C1 segment of cervical spinal cord (tissue), 14 donors: Measurements from ENCODE around the gene KRT20.
"Not testable (repeated sequence)": the region's sequence is repeated elsewhere in the genome, so short reads cannot be mapped to it uniquely, and the experiment has no call there.

Source experiments
- DNase-seq, 14 donors: peaks; one replicate each; lab custom pipeline; 2025; lab: John Stamatoyannopoulos, UW

Gene KRT20, protein sequence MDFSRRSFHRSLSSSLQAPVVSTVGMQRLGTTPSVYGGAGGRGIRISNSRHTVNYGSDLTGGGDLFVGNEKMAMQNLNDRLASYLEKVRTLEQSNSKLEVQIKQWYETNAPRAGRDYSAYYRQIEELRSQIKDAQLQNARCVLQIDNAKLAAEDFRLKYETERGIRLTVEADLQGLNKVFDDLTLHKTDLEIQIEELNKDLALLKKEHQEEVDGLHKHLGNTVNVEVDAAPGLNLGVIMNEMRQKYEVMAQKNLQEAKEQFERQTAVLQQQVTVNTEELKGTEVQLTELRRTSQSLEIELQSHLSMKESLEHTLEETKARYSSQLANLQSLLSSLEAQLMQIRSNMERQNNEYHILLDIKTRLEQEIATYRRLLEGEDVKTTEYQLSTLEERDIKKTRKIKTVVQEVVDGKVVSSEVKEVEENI

DNA sequence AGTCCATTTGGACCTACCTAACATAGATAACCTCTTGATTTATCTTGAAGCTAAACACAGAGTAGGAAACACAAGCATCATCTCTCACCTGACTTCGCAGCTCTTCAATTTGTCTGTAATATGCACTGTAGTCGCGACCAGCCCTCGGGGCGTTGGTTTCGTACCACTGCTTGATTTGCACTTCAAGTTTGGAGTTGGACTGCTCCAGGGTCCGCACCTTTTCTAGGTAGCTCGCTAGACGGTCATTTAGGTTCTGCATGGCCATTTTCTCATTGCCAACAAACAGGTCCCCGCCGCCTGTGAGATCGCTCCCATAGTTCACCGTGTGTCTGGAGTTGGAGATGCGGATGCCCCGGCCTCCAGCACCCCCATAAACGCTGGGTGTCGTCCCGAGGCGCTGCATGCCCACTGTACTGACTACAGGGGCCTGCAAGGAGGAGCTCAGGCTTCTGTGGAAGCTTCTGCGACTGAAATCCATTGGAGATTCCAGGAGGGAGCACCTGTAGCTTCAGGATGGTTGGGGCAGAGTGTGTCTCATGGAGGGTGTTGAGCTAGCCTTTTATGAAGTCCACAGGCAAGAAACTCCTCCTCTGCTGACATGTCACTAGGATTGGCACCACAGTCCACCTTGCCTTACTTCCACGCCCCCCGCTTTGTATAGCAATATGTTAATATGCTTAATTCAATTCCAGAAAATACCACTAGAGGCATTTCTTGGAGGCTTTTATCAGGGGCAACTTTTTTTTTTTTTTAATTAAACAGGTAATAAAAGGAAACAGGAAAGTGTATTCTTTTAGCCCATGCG lies at the start of gene KRT20:
Gene KRT20, minus strand, starts transcription at position 535 of the 805 bp plus-strand sequence. Its CDS starts 57 bp downstream, at position 478.
- DNase-seq: no peak

DNA sequence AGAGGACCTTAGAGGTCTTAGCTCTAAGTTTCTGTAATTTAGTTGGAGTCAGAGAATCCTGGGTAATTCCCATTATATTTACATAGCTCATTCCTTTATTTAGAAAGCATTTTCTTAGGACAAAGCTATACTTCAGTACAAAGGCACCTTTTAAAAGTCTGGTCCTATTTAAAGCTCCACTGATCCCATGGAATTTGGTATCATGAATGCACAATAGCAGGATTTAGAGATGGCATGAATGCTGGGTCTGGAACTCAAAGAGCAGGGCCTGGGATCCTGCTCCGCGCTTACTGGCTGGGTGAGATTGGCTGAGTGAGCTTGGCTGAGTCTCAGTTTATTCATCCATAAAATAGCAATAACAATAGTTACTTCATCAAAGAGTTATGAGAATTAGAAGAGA lies 47.6 kb upstream of the KRT20 start:
- no peak for DNase-seq

DNA sequence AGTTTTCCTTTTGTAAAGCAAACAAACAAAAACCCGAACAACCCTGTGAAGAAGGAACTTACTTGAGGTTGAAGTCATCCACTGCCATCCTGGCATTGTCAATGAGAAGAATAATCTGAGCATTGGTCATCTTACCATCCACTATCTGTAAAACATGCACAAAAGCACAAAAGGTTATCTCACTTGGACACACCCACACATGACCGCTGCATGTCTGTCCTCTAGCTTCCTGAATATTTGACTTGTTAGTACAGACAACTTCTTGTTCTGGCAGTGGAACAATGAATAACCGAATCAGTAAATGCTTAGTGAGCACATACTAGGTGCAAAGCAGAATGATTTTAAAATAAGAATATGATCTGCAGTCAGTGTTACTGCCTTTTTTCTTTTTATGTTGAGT lies 46.3 kb upstream of the KRT20 start:
- no peak for DNase-seq

DNA sequence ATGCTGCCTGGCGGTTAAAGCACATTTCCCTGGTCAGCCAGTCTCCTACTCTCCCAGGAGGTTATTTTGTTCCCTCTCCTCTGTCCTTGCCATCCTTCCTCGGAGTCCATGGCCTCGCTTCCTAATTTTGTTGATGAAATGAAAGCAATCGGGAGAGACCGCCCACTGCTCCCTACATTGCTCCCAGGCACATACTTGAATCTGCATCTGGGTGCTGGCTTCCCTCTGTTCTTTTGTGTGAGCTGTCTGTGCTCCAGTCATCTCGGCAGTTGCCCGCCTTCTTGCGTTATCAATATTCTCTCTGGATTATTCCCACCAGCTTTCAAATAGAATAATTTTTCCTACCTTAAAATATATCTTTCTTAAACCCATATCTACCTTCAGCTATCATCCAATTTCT lies 41.3 kb upstream of the KRT20 start:
- no peak for DNase-seq

DNA sequence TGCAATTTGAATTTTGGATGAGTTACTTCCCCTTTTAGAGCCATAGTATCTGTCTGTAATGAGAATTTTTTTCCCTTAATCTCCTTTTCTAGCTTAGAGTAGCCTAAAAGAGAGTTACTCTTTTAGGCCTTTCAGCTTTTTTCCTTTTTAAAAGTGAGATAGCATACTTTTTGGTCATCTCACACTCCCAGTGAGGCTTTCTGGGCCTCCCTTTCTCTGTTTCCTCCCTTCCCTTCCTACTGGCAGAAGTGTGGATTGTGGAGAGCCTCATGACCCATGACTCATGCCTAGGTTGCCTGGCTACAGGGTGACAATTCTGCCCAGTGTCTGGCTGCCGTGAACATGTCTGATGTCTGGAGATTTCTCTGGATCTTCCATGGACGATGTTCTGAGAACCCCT lies 37.2 kb upstream of the KRT20 start:
- peak in 10 of 14 donors; percentile 1 to 52 (median 6) for DNase-seq

DNA sequence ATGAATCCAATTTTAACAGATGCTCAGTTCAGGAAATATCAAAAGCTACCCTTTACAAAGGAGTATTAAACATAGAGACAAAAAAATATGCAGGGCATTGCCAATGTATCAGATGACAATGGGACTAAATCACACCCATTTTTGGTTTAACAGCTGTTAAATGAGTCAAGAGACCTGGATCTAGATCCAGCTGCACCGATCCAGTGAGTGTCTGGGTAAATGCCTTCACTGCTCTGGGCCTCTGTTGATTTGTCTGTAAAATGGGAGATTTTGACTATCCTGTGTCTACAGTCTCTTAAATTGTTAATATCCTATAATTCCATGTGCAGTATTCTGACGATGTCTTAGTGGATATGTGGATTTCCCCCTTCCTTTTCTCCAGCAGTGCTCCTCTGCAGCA lies 36.0 kb upstream of the KRT20 start:
- no peak for DNase-seq

DNA sequence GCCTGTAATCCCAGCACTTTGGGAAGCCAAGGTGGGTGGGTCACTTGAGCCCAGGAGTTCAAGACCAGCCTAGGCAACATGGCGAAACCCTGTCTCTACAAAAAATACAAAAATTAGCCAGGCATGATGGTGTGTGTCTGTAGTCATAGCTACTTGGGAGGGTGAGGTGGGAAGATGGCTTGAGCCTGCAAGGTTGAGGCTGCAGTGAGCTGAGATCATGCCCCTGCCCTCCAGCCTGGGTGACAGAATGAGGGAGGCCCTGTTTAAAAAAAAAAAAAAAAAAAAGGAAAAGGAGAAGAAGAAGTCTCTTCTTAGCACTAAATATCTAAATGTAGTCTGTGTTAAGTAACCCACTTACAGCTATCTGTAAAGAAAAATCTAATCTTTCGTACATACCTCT lies 32.1 kb upstream of the KRT20 start:
- DNase-seq: not testable (repeated sequence)

DNA sequence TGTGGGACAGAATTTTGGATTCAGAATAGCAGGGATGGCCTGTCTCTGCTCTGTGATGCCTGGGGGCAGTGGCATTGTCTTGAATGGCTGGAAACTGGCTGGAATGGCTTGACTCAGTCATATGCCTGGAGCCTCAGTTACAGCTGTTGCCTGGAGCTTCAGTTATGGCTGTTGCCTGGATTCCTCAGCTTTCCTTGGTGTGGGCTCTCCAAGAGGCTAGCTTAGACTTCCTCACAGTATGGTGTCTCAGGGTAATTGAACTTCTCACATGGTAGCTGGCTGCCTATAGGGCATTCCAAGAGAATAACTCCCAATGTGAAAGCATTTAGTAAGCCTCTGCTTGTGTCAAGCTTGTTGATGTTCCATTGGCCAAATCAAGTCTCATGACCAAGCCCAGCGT lies 31.3 kb upstream of the KRT20 start:
- no peak for DNase-seq

DNA sequence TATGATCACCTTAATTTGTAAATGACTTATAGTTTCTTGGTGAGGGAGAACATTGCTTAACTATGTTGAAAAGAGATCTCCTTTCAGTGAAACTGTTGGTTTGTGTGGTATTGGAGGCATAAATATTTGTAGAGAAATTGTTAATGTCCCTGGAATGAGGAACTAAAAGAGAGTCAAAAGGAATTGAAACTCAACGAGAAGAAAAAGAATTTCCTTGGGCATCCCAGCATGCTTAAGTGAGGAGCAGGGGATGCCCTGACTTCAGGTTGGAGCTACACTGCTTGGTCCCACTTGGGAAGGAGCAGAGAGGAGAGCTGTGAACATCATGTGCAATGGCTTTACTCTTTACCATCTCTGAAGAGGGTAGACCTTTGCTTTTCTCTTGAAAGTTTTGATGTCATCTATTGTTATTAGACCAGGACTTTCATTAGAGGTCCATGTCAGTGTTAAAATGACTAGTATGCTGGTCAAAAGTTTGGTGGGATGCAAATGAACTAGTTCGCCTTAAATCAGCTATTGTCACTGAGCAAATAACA lies 30.7 kb upstream of the KRT20 start:
- DNase-seq: no peak

DNA sequence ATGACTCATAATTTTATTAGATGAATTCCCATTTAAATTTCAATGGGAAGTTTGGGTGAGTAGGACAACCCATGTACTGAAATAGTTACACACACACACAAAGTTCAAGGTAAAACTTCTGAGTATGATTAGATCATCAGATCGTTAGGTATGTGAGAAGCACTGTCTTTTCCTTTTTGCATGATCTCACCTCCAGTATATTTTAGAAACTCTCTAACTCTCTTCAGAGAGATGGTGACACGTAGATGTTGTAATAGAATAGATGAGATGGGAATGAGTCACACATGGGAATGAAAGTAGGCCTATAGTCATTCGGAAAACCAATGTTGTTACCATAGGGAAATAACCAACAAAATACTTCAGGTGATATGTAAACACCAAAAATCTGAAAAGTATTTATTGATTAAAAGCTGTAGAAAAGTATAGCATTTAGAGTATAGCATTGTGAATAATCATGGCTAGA lies 30.2 kb upstream of the KRT20 start:
- DNase-seq: no peak

DNA sequence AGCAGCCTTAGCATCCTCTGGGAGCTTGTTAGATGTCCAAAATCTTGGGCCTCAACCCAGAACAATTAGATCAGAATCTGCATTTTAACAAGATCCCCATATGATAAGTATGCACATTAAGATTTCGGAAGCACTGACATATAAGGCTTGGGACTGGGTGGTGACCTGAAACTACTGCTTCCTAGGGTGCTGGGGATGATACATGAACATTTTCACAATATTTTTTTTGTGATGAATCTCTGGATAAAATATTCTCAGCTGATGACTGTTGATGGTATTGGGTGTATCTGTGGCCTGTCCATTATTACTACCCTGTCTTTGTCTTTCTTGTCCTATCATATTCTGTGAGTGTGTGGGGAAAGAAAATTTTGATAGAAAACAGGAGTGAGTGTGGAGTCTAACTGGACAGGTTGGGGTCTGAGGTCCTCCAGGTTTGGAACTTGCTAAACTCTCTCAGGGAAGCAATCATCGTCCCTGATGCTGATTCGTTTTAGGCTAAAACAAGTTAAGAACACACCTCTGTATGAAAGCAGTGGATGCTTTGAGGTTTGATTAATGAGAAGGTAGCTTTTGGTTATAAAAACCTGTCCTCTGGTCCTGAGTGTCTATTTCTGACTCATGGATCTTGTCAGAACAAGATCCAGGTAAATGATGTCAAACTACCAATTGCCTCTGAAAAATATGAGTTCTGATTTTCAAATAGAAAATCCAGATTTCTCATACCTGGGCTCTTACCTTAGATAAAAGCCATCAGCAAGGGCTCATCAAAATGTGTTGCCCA lies 29.2 kb upstream of the KRT20 start:
- no peak for DNase-seq

DNA sequence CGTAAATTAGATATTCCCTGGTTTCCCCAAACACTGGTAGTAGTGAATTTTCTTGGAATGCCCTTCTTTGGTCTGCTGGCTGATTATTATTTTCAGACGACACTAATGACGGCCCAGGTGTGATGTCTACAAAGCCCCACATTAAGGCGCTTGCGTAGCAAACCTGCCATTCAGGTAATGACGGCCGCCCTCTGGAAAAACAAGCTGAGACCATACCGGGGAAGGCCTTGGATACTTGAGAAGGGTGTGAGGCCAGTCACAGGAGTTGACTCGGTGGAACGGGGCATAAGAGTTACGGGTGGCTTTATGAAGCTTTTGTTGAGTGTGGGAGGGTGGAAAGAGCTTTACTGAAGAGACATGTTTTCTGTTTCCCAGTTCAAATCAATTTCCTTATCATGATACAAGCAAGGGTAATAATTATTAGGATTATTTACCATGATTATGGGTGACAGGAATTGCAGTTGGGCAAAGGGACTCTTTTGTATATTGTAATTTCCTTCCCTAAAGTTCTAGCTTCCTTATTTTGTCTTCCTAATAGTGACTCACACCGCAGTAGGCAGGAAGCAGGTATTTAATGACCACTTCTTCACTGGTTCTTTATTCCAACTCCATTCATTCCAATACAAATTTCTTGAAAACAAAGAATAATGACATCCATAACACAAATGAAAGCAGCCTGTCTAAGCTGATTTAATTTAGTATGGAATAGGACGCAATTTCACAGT lies 27.6 kb upstream of the KRT20 start:
- no peak for DNase-seq

DNA sequence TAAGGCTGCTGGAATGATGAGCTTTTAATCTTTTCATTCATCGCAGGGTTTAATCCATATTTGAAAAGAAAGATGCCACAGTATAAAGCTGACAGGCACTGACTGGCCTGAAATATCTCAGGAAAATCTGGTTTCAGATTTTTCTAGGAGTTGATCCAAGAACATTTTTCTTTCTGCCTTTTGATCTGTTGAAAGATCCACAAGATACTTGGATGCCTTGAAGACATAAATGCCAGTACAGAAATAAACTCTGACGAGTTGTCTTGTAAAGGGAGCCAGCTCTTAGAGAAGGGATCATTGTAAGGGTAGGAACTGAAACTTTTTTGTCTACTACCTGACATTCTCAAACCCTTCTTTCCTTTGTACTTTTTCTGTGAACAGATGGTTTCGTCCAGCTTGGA lies 25.4 kb upstream of the KRT20 start:
- no peak for DNase-seq

DNA sequence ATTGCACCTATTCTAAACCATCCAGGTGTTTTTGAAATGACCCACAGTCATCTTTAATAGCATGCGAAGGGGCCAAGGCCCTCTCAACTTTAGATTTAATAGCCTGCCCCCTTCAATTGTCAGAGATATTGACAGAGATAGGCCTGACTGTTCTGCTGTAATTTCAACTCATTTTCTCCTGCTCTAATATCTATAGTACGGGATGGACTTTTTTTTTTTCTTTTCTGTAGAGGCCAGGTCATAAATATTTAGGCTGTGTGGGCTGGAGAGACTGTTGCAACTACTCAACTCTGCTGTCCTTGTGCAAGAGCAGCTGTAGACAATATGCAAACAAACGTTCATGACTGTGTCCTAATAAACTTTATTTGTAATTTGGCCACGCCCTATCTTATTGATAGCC lies 24.7 kb upstream of the KRT20 start:
- DNase-seq: no peak

DNA sequence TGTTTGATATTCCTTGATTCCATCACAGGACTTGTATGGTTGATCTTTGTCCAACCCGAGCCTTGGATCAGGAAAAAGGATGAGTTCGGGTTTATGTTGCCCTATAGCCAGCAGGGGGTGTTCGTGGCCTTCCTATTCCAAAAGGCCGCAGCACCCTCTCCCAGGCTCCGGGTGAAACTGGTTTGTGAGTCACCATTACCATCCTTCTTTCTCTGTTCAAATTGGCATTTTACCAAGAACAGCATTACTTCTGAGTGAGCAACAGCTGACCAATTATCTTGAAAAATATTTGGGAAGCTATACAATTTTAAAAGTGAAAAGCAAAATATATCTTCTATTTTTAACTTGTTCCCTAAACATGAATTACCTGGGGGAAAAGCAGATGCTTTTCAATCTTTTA lies 24.3 kb upstream of the KRT20 start:
- peak in 12 of 14 donors; percentile 7 to 62 (median 38) for DNase-seq

DNA sequence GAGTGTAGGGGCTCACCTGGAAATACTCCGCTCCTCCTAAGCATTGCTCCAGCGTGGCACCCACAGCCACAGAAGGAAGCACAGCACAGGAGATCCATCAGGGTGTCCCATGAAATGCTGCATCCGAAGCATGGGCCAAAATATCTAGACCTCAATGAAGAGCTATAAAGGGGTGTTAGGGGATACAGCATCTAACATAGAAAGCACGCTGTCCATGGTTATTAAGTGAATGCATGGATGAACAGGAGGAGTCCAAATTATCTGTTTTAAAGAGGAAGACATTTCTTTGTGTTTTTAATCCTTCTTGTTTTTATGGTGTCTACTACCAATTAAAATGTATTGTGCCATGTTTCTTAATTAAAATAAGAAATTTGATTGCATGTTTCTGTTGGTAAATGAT lies 21.6 kb upstream of the KRT20 start:
- no peak for DNase-seq

DNA sequence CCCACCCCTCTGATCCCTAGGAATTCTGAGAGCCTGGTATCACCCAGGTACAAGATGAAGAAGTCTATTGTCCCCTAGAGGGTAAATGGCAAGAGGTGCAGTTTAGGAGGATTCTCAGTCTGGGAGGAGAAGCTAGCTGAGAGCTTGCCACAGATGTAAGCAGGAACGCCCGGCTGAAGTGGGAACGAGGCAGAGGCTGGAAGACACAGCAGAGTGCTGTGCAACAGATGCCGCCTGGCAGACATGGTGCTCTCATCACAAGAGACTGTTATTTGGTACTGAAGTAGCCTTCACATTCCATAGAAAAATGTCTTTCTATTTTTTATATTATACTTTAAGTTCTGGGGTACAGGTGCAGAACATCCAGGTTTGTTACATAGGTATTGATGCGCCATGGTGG lies 20.3 kb upstream of the KRT20 start:
- DNase-seq: no peak

DNA sequence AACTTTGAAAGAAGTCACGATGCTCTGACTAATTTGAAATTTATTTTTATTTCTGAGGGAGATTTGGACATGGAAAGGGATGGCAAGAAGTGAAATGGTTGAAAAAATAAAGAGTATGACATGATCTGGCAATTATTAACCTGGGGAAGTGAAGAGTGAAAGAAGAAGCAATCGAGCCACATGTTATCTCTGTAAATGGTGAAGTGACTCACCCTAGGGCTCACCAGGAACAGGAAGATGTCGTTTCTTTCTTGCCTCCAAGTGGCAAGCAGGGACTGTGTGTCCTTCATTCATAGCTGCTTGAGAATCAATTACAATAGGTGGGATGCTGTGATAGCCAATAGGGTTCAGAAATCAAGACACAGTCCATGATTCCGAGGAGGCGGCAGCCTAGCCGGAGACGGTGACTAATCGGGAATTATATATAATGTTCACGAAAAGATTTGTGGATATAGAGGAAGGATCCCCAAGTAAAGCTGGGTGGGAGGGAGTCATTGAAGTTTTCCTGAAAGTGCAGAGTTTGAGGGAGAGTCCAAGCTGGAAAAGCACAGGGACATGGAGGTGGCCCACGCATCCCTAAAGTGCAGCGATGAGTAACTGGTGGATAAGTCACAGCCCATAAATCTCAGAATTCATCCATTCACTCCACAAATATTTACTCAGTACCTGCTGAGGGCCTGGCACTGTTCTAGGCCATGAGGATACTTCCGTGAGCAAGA lies 18.2 kb upstream of the KRT20 start:
- DNase-seq: no peak

DNA sequence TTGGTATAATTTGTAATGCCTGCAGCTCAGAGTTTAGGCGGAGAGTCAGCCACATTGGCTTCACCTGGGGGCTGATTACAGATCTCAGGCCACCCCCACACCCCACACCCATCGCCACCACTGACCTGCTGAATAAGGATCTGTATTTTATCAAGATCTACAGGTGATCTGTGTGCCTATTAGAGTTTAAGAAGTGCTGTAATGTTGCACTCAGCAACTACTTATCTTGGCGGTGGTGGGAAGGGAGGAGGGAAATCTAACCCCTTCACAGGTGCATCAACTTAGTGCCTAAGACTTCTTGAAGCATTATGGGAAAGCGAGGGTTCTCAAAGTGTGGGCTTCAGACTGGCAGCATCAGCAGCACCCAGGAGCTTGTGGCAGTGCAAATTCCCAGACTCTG lies 17.5 kb upstream of the KRT20 start:
- DNase-seq: no peak

DNA sequence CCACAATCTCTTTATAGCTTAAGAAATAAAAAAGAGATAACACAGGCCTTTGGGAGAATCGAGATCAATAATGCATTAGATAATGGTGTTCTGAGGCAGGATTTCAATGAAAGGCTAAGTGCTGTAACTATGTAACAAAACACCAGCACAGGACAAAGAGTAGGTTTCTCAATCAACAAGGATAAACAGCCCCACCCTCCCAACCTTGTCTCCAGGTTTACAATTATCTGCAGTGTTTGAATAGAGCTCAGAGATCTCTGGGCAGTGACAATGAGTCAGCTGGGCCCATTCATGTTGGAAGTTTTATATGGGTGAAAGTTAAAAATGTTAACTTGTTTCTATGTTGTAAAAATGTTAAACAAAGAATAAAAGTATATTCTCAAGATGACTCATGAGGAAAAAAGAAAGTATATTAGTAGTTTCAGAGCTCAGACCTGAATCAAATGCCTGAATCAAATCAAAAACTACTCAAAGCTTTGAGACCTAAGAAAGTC lies 17.0 kb upstream of the KRT20 start:
- DNase-seq: no peak
